ENCODE measurements around the gene FUOM. TPM values are rescaled to one million over a fixed set of nuclear protein-coding genes. Genes with fewer than 3 reads are reported as not detected.

The FUOM gene
- total RNA-seq, 1 experiment from 2014 or later: 41.8 TPM

GRCh38 chr10:133384071-133384470, 26.3 kb upstream of the FUOM start:
- H3K4me1 ChIP-seq (ENCODE audit: insufficient read depth, low read length): no peaks in the 10 kb centered on the region
- Mint-ChIP-seq H3K4me3 (no peak overlapping the region), H3K36me3 (ENCODE audit: insufficient read depth in 1 of 3, low read depth in 3 of 3) (peaks cover 1 to 9% (median 6%) of the 10 kb centered on the region in 3 experiments; a peak in 4 of 7 replicates)

More at GRCh38 chr10:133384071-133384470, 26.3 kb upstream of the FUOM start:
- no peak overlapping the region for H3K18ac ChIP-seq (ENCODE audit: insufficient read length, low read depth, low read length)
- H3K79me1 ChIP-seq (ENCODE audit: insufficient read depth, low read depth, low read length, poor library complexity, severe bottlenecking): no peaks in the 10 kb centered on the region
- no peak overlapping the region for H3K23ac ChIP-seq (ENCODE audit: insufficient read length, low read depth, low read length)
- no peak overlapping the region for H2BK15ac ChIP-seq (ENCODE audit: low read depth, low read length)
- no peak overlapping the region for H3K4me2 ChIP-seq (ENCODE audit: insufficient read depth, insufficient read length, low read length)
- no peaks in the 10 kb centered on the region for H4K20me1 ChIP-seq (ENCODE audit: control insufficient read depth, insufficient read depth, insufficient read length)
- no peak for DNase-seq
- no peak overlapping the region for H2AFZ ChIP-seq (ENCODE audit: low read length)
- Mint-ChIP-seq H3K27me3 (ENCODE audit: low read depth) (peaks cover 9% of the 10 kb centered on the region), H3K4me1 (no peaks in the 10 kb centered on the region), H3K27ac (no peak overlapping the region), H3K9me3 (peaks cover 0 to 1% of the 10 kb centered on the region in 2 experiments; a peak in 1 of 5 replicates)
- H2BK12ac ChIP-seq (ENCODE audit: insufficient read length, low read depth, low read length): no peak overlapping the region
- H3K56ac ChIP-seq (ENCODE audit: insufficient read length, low read depth, low read length): no peak overlapping the region
- no peak overlapping the region for H2BK5ac ChIP-seq (ENCODE audit: insufficient read length, low read length)
- no peaks in the 10 kb centered on the region for H3K79me2 ChIP-seq (ENCODE audit: insufficient read depth, low read length)
- H4K91ac ChIP-seq (ENCODE audit: insufficient read length, low read depth, low read length): no peak overlapping the region
- TF ChIP-seq, protein P1, sequence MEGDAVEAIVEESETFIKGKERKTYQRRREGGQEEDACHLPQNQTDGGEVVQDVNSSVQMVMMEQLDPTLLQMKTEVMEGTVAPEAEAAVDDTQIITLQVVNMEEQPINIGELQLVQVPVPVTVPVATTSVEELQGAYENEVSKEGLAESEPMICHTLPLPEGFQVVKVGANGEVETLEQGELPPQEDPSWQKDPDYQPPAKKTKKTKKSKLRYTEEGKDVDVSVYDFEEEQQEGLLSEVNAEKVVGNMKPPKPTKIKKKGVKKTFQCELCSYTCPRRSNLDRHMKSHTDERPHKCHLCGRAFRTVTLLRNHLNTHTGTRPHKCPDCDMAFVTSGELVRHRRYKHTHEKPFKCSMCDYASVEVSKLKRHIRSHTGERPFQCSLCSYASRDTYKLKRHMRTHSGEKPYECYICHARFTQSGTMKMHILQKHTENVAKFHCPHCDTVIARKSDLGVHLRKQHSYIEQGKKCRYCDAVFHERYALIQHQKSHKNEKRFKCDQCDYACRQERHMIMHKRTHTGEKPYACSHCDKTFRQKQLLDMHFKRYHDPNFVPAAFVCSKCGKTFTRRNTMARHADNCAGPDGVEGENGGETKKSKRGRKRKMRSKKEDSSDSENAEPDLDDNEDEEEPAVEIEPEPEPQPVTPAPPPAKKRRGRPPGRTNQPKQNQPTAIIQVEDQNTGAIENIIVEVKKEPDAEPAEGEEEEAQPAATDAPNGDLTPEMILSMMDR (conservative IDR thresholded peaks at IDR 0.05): no peak
- no peak overlapping the region for H2BK20ac ChIP-seq (ENCODE audit: low read depth, low read length, poor library complexity, severe bottlenecking)
- no peak overlapping the region for H2AK5ac ChIP-seq (ENCODE audit: insufficient read length, low read length)
- no peak overlapping the region for H4K8ac ChIP-seq (replicated peaks; ENCODE audit: insufficient read length, low read depth, low read length)
- H3T11ph ChIP-seq (ENCODE audit: low read length): no peak overlapping the region
- no peak overlapping the region for H3K9ac ChIP-seq (ENCODE audit: extremely low read depth, insufficient read length, low read length)
- no CpG with 5 or more reads among the region's 13 CpGs for WGBS (ENCODE audit: extremely low coverage, insufficient read length, low lambda C conversion rate)
- H3K27ac ChIP-seq (ENCODE audit: insufficient read length, low read depth, low read length): no peak overlapping the region
- no peaks in the 10 kb centered on the region for H3K23me2 ChIP-seq (ENCODE audit: insufficient read length, low read depth, low read length, poor library complexity, severe bottlenecking)
- no peaks in the 10 kb centered on the region for H3K27me3 ChIP-seq (ENCODE audit: insufficient read depth, low read length)
- no peak overlapping the region for H2BK120ac ChIP-seq (ENCODE audit: low read depth, low read length, poor library complexity, severe bottlenecking)
- H3K4ac ChIP-seq (ENCODE audit: low read depth, low read length): no peak overlapping the region
- H3K14ac ChIP-seq (ENCODE audit: insufficient read depth, low read length): no peak overlapping the region
- no peaks in the 10 kb centered on the region for H3K9me3 ChIP-seq (ENCODE audit: control insufficient read depth, low read depth, low read length)
- H4K5ac ChIP-seq (ENCODE audit: insufficient read length, low read depth, low read length): no peak overlapping the region
